GM23248 (cell line): Measurements from ENCODE around the gene MRPS26.

Experiments
- EZH2 ChIP-seq: fragments of 200-600 bp; sonication (generic); IDR thresholded peaks from 2 replicates; pipeline ENCODE4 v1.6.1; 2018; ENCODE audit warnings: antibody characterized with exemption, mild to moderate bottlenecking; ENCODE audit not compliant: insufficient read depth, poor library complexity, severe bottlenecking
- EZH2phosphoT487 ChIP-seq: fragments of 200-600 bp; sonication (generic); IDR thresholded peaks from 2 replicates; pipeline ENCODE4 v1.6.1; 2018; ENCODE audit warnings: antibody characterized with exemption, moderate library complexity, mild to moderate bottlenecking, low read depth; ENCODE audit not compliant: insufficient read depth

DNA sequence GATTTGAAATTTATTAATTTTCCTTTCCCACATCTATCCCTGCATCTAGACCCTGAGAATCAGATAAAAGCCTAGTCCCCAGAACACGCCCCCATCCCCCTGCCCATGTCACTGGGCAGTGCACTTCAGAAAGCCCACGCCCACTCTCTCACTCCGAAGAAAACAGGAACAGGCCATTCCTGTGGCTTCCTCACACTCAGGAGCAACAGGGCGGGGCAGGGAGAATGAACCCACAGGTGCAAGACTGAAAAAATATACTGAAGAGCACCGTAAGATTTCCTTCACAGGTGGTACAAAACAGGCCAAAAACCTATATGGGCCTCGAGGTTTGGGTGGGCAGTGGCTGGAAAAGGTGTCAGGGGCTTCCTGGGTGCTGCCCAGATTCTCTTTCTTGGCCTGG is 29.0 kb downstream of the MRPS26 start:
- TF ChIP-seq EZH2 (no peak), EZH2phosphoT487 (no peak)
